Activated B cell treated with CpG ODN at 0.5 μM for 24 hours (primary cell): ENCODE data around the gene SENP6. TPM values are rescaled to one million over a fixed set of nuclear protein-coding genes. Genes with fewer than 3 reads are reported as not detected.
"Not testable (repeated sequence)": the region's sequence is repeated elsewhere in the genome, so short reads cannot be mapped to it uniquely, and the experiment has no call there.

ENCODE experiments used
- ATAC-seq: fragments of 200-7000 bp; cut with Tn5 transposase; one replicate; pipeline ENCODE4 v1.10.0; 2021; ENCODE audit warnings: low read depth, mild to moderate bottlenecking, moderate library complexity
- CTCF ChIA-PET: fragments of 350-600 bp; sonication (Branson Sonifier 250); formaldehyde crosslinking; loops from one replicate; lab custom pipeline; 2021; ENCODE audit warnings: antibody characterized with exemption; lab: Charles Lee
- POLR2A ChIA-PET: fragments of 350-600 bp; sonication (Branson Sonifier 250); formaldehyde crosslinking; loops from one replicate; lab custom pipeline; 2021; ENCODE audit warnings: antibody characterized with exemption; lab: Charles Lee
- DNase-seq: peaks from one replicate; pipeline ENCODE4 v3.0.0; 2022
- H3K27ac Mint-ChIP-seq: one replicate; pipeline ENCODE4 v1.8.0; 2020; ENCODE audit warnings: mixed read lengths
- H3K27me3 Mint-ChIP-seq: one replicate; pipeline ENCODE4 v1.8.0; 2021; ENCODE audit warnings: mixed read lengths
- H3K36me3 Mint-ChIP-seq: one replicate; pipeline ENCODE4 v1.8.0; 2021; ENCODE audit warnings: low read depth, mixed read lengths
- H3K4me1 Mint-ChIP-seq: one replicate; pipeline ENCODE4 v1.8.0; 2021; ENCODE audit warnings: mixed read lengths
- H3K4me3 Mint-ChIP-seq: one replicate; pipeline ENCODE4 v1.8.0; 2020; ENCODE audit warnings: mild to moderate bottlenecking, mixed read lengths
- H3K9me3 Mint-ChIP-seq: one replicate; pipeline ENCODE4 v1.8.0; 2020; ENCODE audit warnings: mixed read lengths
- CTCF ChIP-seq: fragments of 200-600 bp; IDR thresholded peaks from one replicate; pipeline ENCODE4 v1.8.0; 2022; ENCODE audit warnings: antibody characterized with exemption, mild to moderate bottlenecking
- intact Hi-C: fragments of 100-400 bp; cut with micrococcal nuclease; formaldehyde crosslinking; loops from one replicate; pipeline ENCODE4 v1.15.1; 2024
- total RNA-seq: library from RNA; stranded (reverse); gene quantifications from 2 replicates; pipeline ENCODE4 v1.2.3, GENCODE V29; 2022

The SENP6 gene
- total RNA-seq, 1 donor from 2014 or later = 134 TPM

- Mint-ChIP-seq H3K36me3 (no peaks in the 10 kb centered on the region), H3K9me3 (peaks cover 2% of the 10 kb centered on the region), H3K27ac (no peak overlapping the region), H3K4me3 (no peak overlapping the region), H3K4me1 (peaks cover 9% of the 10 kb centered on the region), H3K27me3 (peaks cover 8% of the 10 kb centered on the region)
- TF ChIP-seq CTCF = no peak
- ATAC-seq (no peak), DNase-seq (no peak)
- CTCF ChIA-PET = no interaction called here
- intact Hi-C loops = no loop called here
- POLR2A ChIA-PET = no interaction called here
Observed at GRCh38 chr6:75581231-75581630, 20.4 kb upstream of the SENP6 start.

GRCh38 chr6:75584552-75584951 lies 17.1 kb upstream of the SENP6 start:
- H3K4me3 Mint-ChIP-seq, H3K27me3 Mint-ChIP-seq, intact Hi-C loops, POLR2A ChIA-PET, H3K4me1 Mint-ChIP-seq, CTCF ChIA-PET, H3K36me3 Mint-ChIP-seq, H3K9me3 Mint-ChIP-seq, ATAC-seq, DNase-seq, H3K27ac Mint-ChIP-seq: not testable (repeated sequence)

GRCh38 chr6:75588948-75589347 lies 12.7 kb upstream of the SENP6 start:
- Mint-ChIP-seq H3K9me3 (peaks cover 2% of the 10 kb centered on the region), H3K4me3 (no peak overlapping the region), H3K27me3 (peaks cover 2% of the 10 kb centered on the region), H3K4me1 (no peaks in the 10 kb centered on the region), H3K36me3 (no peaks in the 10 kb centered on the region), H3K27ac (no peak overlapping the region)
- intact Hi-C loops = no loop called here
- DNase-seq (no peak), ATAC-seq (no peak)
- CTCF ChIA-PET = no interaction called here
- POLR2A ChIA-PET = interaction anchor here (1.0 kb wide), 1 partner anchor 12 kb away, joined by 4 read pairs; the partner anchor contains the start of gene SENP6
- no peak for TF ChIP-seq CTCF

GRCh38 chr6:75590370-75590769 lies 11.3 kb upstream of the SENP6 start:
- no peaks in the 10 kb centered on the region for H3K4me1 Mint-ChIP-seq
- DNase-seq (no peak), ATAC-seq (no peak)
- no peak for TF ChIP-seq CTCF
- H3K27ac Mint-ChIP-seq = no peak overlapping the region
- intact Hi-C loops = no loop called here
- POLR2A ChIA-PET = no interaction called here
- no peak overlapping the region for H3K4me3 Mint-ChIP-seq
- CTCF ChIA-PET = no interaction called here
- no peaks in the 10 kb centered on the region for H3K36me3 Mint-ChIP-seq
- no peaks in the 10 kb centered on the region for H3K27me3 Mint-ChIP-seq
- H3K9me3 Mint-ChIP-seq = no peaks in the 10 kb centered on the region

- DNase-seq, POLR2A ChIA-PET, H3K4me3 Mint-ChIP-seq, H3K36me3 Mint-ChIP-seq, H3K27me3 Mint-ChIP-seq, ATAC-seq, H3K27ac Mint-ChIP-seq, H3K9me3 Mint-ChIP-seq, intact Hi-C loops: not testable (repeated sequence)
- CTCF ChIA-PET = interaction anchor here (0.6 kb wide), 1 partner anchor 299 kb away, joined by 3 read pairs; no protein-coding TSS in a partner anchor
- H3K4me1 Mint-ChIP-seq = peaks cover 33% of the 10 kb centered on the region
Observed at GRCh38 chr6:75596380-75596779, 5.3 kb upstream of the SENP6 start.

- DNase-seq = no peak
Observed at GRCh38 chr6:75600768-75601167, 912 bp upstream of the SENP6 start.

More at GRCh38 chr6:75600768-75601167, 912 bp upstream of the SENP6 start:
- Mint-ChIP-seq H3K27ac (peak overlapping the region; percentile 86), H3K4me3 (peak overlapping the region; percentile 65), H3K27me3 (no peaks in the 10 kb centered on the region), H3K36me3 (peaks cover 12% of the 10 kb centered on the region), H3K9me3 (no peaks in the 10 kb centered on the region), H3K4me1 (peaks cover 64% of the 10 kb centered on the region)
- ATAC-seq = no peak
- CTCF ChIA-PET = no interaction called here
- POLR2A ChIA-PET = interaction anchor here (1.0 to 3.1 kb wide), 3 partner anchors 12 to 357 kb away, joined by 4 to 38 read pairs (median 20); partner anchors contain the start of gene COX7A2
- intact Hi-C loops = loop anchor here (1.0 to 5.0 kb wide), 4 partner anchors 42 to 1946 kb away; partner anchors contain the start of genes MYO6 and TMEM30A
- no peak for TF ChIP-seq CTCF
